ENCODE data around the gene TSPAN6.

GRCh38 chrX:100642290-100642689 lies 5.7 kb upstream of the TSPAN6 start:
- TF ChIP-seq EZH2phosphoT487 (IDR thresholded peaks at IDR 0.05; ENCODE audit: borderline replicate concordance): no peak
- no peak for TF ChIP-seq CTCF (conservative IDR thresholded peaks at IDR 0.05; ENCODE audit: low read length)
